ENCODE results near the gene PAK1.
"Not testable (repeated sequence)": the region's sequence is repeated elsewhere in the genome, so short reads cannot be mapped to it uniquely, and the experiment has no call there.

Gene PAK1

GRCh38 chr11:77308838-77309237, 165.1 kb downstream of the PAK1 start:
- DNase-seq (ENCODE audit: low read depth in 2 of 2): no peak

GRCh38 chr11:77303328-77303727, 170.6 kb downstream of the PAK1 start:
- DNase-seq (ENCODE audit: low read depth in 2 of 2): no peak

- no peak for DNase-seq (ENCODE audit: low read depth in 2 of 2)
Observed at GRCh38 chr11:77302752-77303151, 171.1 kb downstream of the PAK1 start.

- DNase-seq (ENCODE audit: low read depth in 2 of 2): no peak
Observed at GRCh38 chr11:77301510-77301909, 172.4 kb downstream of the PAK1 start, which contains the start of gene GDPD4. Gene GDPD4, minus strand, starts transcription at chr11:77301686. Its CDS starts 16,549 bp downstream, at chr11:77285137.

- no peak for DNase-seq (ENCODE audit: low read depth in 2 of 2)
Observed at GRCh38 chr11:77300695-77301094, 173.2 kb downstream of the PAK1 start.

GRCh38 chr11:77300028-77300427, 173.9 kb downstream of the PAK1 start:
- DNase-seq (ENCODE audit: low read depth in 2 of 2): not testable (repeated sequence)

- DNase-seq (ENCODE audit: low read depth in 2 of 2): no peak
Observed at GRCh38 chr11:77299528-77299993, 174.3 kb downstream of the PAK1 start.

GRCh38 chr11:77294040-77294439, 179.9 kb downstream of the PAK1 start:
- no peak for DNase-seq (ENCODE audit: low read depth in 2 of 2)

GRCh38 chr11:77289737-77290136, 184.2 kb downstream of the PAK1 start:
- no peak for DNase-seq (ENCODE audit: low read depth in 2 of 2)

- no peak for DNase-seq (ENCODE audit: low read depth in 2 of 2)
Observed at GRCh38 chr11:77287615-77288273, 186.2 kb downstream of the PAK1 start.

- no peak for DNase-seq (ENCODE audit: low read depth in 2 of 2)
Observed at GRCh38 chr11:77287136-77287535, 186.8 kb downstream of the PAK1 start.

GRCh38 chr11:77284476-77285468, 189.1 kb downstream of the PAK1 start:
- DNase-seq (ENCODE audit: low read depth in 2 of 2): no peak

- DNase-seq (ENCODE audit: low read depth in 2 of 2): no peak
Observed at GRCh38 chr11:77283101-77283500, 190.8 kb downstream of the PAK1 start.

GRCh38 chr11:77278595-77279506, 195.0 kb downstream of the PAK1 start:
- no peak for DNase-seq (ENCODE audit: low read depth in 2 of 2)

- DNase-seq (ENCODE audit: low read depth in 2 of 2): no peak
Observed at GRCh38 chr11:77276271-77276670, 197.6 kb downstream of the PAK1 start.

Data from stimulated activated CD4-positive, alpha-beta T cell treated with anti-CD3 and anti-CD28 coated beads, Interleukin-1b, Interleukin-23, amount 100 ng/mL, for 4 hours (primary cell).